GM21786 (cell line): Measurements from ENCODE around the gene CEP250.
"Not testable (repeated sequence)": the region's sequence is repeated elsewhere in the genome, so short reads cannot be mapped to it uniquely, and the experiment has no call there.

Experiments
- ATAC-seq: cut with Tn5 transposase; IDR thresholded peaks from one replicate; pipeline ENCODE4 v1.9.1; 2021; ENCODE audit not compliant: unreplicated experiment

Gene CEP250

DNA sequence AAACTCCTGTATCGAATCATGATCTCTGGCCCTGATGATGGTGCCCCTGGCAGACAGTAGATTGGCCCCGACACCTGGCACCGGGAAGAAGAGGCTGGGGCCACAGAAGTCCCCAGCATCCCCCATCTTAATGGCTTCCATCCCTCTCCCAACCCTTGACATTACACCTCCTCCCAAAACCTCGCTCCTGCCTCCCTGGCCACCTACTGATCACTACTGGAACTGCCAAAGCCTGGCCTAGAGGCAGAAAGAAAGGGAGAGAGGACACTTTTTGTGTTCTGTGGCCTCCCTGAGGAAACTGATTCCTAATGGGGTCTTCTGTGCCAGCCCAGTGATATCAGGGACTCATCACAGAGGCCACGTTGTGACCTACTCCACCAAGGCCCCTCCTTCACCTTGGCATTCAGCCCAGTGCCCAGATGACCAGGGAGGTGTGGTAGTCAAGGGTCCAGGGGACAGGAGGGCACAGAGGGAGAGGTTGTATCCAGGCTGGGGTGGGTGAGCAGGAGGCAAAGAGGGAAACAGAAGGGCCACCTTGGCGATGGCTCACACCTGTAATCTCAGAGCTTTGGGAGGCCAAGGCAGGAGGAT is 68.0 kb downstream of the CEP250 start:
- no peak for ATAC-seq

DNA sequence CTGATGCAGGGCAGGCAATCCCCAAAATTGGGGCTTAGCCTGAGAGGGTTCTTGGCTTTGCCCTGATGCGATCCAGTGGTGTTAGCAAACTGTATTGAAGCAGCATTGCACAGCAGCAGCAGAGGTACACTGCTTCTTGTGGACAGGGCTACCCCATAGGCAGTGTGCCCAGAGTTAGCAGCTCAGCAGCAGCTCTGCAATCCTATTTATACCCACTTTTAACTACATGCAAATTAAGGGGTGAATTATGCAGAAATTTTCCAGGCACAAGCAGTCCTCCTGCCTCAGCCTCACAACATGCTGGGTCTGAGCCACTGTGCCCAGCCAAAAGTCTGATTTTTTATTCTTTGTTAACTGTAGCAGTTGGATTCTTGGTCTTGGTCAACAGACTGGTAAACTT is 70.2 kb downstream of the CEP250 start:
- ATAC-seq, result no peak

- no peak for ATAC-seq
These were observed 71.8 kb downstream of the CEP250 start for GRCh38 chr20:35527122-35527769.

GRCh38 chr20:35529552-35529951 is 74.2 kb downstream of the CEP250 start, which contains the start of gene C20orf173:
TSS of gene C20orf173 (minus strand) at chr20:35529652. CDS start at chr20:35529373, 279 bp downstream.
- ATAC-seq, result no peak

- ATAC-seq, result no peak
These were observed 84.4 kb downstream of the CEP250 start for GRCh38 chr20:35539756-35540212.

DNA sequence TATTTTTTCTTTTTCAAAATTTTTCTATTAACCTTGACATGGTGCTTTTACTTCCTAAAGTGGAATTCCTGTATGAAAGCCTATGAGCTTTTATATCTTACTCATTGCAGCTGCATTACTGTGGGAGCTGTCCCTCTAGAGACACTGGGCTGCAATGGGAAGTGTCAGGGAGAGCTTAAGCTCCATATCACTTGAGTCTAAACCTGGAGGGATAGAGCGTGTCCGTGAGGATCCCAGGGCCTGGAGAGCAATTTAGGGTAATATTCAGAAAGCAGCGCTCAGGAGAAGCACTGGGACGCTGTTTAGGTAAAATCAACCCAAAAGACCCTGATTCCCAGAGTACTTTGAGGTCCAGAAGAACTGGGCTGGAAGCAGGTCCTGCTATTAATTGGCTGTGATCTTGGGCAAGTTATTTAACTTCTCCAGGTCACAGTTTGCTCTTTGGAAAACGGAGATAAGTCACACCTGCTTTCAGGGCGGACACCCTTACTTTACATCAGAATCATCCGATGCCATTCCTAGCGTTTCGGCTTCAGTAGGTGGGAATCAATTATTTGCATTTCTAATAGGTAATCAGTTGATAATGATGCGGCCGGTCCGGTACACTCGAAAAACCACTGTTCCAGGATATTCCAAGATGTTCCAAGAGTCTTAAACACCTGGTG is 85.9 kb downstream of the CEP250 start:
- no peak for ATAC-seq

- ATAC-seq, result peak; percentile 95
These were observed 86.6 kb downstream of the CEP250 start, which contains the start of gene ERGIC3 for GRCh38 chr20:35541783-35542662. TSS of gene ERGIC3 (plus strand) at chr20:35542078. CDS start at chr20:35542098, 20 bp downstream.

- ATAC-seq, result no peak
These were observed 87.6 kb downstream of the CEP250 start for GRCh38 chr20:35542990-35543389.

- ATAC-seq, result no peak
These were observed 89.0 kb downstream of the CEP250 start for GRCh38 chr20:35544436-35544835.

DNA sequence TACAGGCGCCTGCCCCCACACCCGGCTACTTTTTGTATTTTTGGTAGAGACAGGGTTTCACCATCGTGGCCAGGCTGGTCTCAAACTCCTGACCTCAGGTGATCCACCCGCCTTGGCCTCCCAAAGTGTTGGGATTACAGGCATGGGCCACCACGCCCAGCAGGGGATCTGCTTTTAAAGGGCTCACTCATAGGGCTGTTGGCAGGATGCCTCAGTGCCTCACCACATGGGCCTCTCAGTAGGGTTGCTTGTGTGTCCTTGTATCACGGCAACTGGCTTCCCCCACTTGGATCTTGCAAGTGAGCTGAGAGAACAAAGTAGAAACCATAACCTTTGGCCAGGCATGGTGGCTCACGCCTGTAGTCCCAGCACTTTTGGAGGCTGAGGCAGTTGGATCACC is 89.5 kb downstream of the CEP250 start:
- not testable (repeated sequence) for ATAC-seq

- ATAC-seq, result no peak
These were observed 90.7 kb downstream of the CEP250 start for GRCh38 chr20:35546127-35546526.

- ATAC-seq, result no peak
These were observed 91.9 kb downstream of the CEP250 start for GRCh38 chr20:35547329-35547728.

DNA sequence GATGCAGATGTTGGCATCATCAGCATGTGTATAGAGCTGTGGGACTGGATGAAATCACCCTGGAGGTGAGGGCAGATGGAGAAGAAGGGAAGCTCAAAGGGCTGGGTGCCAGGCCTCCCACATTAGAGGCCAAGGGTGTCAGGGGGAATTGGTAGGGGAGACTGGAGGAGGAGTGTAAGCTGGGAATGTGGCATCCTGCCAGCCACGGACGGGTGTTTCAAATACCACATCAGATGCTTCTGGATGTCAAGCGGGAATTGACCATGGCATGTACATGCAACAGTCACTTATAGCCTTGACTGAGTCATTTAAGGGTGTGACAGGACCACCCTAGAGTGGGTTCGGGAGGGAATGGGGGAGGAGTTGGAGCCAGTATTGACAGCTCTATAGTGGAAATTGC is 96.1 kb downstream of the CEP250 start:
- no peak for ATAC-seq

- ATAC-seq, result no peak
These were observed 97.5 kb downstream of the CEP250 start for GRCh38 chr20:35552914-35553313.

DNA sequence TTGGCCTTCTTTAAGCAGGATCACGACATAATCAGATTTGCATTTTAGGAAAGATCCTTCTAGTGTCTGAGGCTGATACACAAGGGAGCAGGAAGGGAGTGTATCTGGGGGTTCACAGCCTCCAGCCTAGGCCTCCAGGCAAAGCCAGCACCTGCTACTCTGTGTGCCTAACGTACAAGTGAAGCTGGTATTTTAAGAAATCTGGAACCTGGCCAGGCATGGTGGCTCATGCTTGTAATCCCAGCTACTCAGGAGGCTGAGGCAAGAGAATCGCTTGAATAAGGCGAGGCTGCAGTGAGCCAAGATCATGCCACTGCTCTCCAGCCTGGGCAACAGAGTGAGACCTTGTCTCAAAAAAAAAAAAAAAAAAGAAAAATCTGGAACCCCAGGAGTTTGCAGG is 100.1 kb downstream of the CEP250 start:
- ATAC-seq, result not testable (repeated sequence)

DNA sequence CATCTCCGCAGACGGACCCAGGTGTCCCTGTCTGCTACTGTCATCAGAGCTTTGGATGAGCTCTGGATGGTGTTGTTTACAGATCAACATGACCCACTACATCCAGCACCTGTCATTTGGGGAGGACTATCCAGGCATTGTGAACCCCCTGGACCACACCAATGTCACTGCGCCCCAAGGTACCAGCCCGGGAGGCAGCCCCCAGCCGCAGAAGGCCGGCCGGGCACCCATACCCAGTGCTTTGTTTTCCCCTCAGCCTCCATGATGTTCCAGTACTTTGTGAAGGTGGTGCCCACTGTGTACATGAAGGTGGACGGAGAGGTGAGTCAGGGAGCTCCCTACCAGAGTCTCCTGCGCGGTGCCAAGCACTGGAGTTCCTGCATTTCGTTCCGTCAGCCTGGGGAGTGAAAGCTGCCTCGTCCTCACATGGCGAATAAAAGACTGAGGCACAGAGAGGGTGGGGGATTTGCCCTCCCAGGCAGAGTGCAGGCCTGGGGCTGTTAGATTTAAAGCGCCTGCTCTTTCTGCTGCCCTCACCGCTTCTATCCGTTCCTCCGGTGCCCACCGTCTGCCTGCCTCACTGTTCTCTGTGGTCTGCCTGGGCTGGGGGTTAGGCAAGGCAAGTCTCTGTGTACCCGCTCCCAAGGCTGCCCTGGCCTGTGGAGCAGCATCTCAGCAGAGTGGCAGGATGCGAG is 100.7 kb downstream of the CEP250 start:
- ATAC-seq, result no peak

DNA sequence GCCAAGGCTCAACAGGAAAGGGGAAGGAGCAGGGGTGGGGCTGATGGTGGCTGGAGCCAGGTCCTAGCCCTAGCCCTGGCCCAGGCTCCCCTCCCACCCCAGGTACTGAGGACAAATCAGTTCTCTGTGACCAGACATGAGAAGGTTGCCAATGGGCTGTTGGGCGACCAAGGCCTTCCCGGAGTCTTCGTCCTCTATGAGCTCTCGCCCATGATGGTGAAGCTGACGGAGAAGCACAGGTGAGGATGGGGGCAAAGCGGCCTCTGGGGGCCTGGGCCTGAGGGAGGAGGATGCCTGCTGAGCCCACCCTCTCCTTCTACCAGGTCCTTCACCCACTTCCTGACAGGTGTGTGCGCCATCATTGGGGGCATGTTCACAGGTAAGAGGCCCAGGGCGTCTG is 101.5 kb downstream of the CEP250 start:
- no peak for ATAC-seq

DNA sequence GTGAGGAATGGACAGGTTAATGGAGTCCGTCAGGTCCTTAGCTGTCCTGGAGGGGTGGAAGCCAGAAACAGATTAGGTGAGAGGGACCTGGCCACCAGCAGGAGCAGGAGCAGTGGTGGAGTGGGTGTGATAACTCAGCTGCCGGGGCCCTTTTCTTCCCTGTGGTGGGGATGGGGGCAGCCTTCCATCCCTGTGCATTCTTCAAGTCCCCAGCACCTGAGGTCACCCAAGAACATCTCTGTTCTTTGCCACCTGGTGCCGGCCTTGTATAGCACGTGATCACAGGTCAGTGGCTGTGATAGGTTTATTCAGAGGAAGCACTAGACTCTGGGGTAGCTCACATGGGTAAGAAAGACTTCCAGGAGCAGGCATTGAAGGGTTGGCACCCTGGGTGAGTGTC is 103.1 kb downstream of the CEP250 start:
- ATAC-seq, result no peak

- no peak for ATAC-seq
These were observed 103.8 kb downstream of the CEP250 start for GRCh38 chr20:35559042-35559693.

DNA sequence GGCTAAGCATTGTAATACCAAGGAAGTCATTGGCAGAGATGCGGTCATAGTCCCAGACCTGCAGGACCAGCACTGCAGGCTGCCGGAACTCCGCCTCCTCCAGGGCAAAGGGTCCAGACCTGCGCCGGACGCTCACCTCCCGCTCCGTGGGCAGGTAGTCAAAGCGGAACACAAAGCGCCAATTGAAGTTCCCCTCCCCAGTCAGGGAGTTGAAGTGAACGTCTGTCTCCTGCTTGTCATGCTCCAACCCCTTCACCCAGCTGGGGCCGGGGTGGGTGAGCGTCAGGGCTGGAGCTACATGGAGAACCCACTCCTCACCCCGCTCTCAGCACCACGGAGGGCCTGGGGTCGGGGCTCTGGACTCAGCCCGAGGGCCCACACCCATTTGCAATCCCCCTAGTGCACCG is 104.7 kb downstream of the CEP250 start:
- ATAC-seq, result no peak
